Karpas-422 (cell line): ENCODE results near the gene CRK. TPM values are rescaled to one million over a fixed set of nuclear protein-coding genes. Genes with fewer than 3 reads are reported as not detected.
"Not testable (repeated sequence)": the region's sequence is repeated elsewhere in the genome, so short reads cannot be mapped to it uniquely, and the experiment has no call there.

Experiments
- DNase-seq: peaks from one replicate; pipeline ENCODE4 v3.0.0-alpha.2; 2015
- H2AFZ ChIP-seq: fragments of 200-600 bp; sonication (generic); 2 replicates; pipeline ENCODE4 v1.6.1; 2014; ENCODE audit warnings: antibody characterized with exemption, low read length, mixed read lengths
- H3K27ac ChIP-seq: fragments of 200-600 bp; sonication (generic); 2 replicates; pipeline ENCODE4 v1.5.1; 2014; ENCODE audit warnings: mild to moderate bottlenecking, low read length, moderate library complexity
- H3K27me3 ChIP-seq: fragments of 200-600 bp; sonication (generic); 2 replicates; pipeline ENCODE4 v1.6.1; 2014; ENCODE audit warnings: low read length, mixed read lengths
- H3K36me3 ChIP-seq: fragments of 200-600 bp; sonication (generic); 2 replicates; pipeline ENCODE4 v1.6.1; 2014; ENCODE audit warnings: low read length, mixed read lengths; ENCODE audit not compliant: insufficient read depth
- H3K4me1 ChIP-seq: fragments of 200-600 bp; sonication (generic); 2 replicates; pipeline ENCODE4 v1.6.1; 2014; ENCODE audit warnings: mild to moderate bottlenecking, low read length, mixed read lengths
- H3K4me2 ChIP-seq: fragments of 200-600 bp; sonication (generic); 2 replicates; pipeline ENCODE4 v1.6.1; 2014; ENCODE audit warnings: low read length, low read depth, mild to moderate bottlenecking; ENCODE audit not compliant: poor library complexity, severe bottlenecking
- H3K4me3 ChIP-seq: fragments of 200-600 bp; sonication (generic); 2 replicates; pipeline ENCODE4 v1.5.1; 2014; ENCODE audit warnings: mild to moderate bottlenecking, antibody characterized with exemption, low read length, mixed read lengths
- H3K79me2 ChIP-seq: fragments of 200-600 bp; sonication (generic); 2 replicates; pipeline ENCODE4 v1.6.1; 2014; ENCODE audit warnings: mild to moderate bottlenecking, low read length, mixed read lengths
- H3K9ac ChIP-seq: fragments of 200-600 bp; sonication (generic); 2 replicates; pipeline ENCODE4 v1.6.0; 2014; ENCODE audit warnings: low read length
- H3K9me2 ChIP-seq: fragments of 200-600 bp; sonication (generic), shearing (Covaris generic); replicated peaks from 2 replicates; pipeline ENCODE4 v1.6.0; 2014; ENCODE audit warnings: mild to moderate bottlenecking, low read length, moderate library complexity; ENCODE audit not compliant: insufficient read depth
- H3K9me3 ChIP-seq: fragments of 300-700, 200-600 bp; sonication (generic); 2 replicates; pipeline ENCODE4 v1.6.1; 2014; ENCODE audit warnings: low read length, mixed read lengths
- H4K20me1 ChIP-seq: fragments of 200-600 bp; sonication (generic); 2 replicates; pipeline ENCODE4 v1.6.1; 2014; ENCODE audit warnings: mild to moderate bottlenecking, antibody characterized with exemption, low read length, low read depth; ENCODE audit not compliant: insufficient read depth
- total RNA-seq: library from RNA; depleted of rRNA; stranded (reverse); fragments of >200 nt; shearing (Covaris generic); gene quantifications from 2 replicates; pipeline ENCODE4 v1.2.3, GENCODE V29; 2014; ENCODE audit warnings: low replicate concordance

The CRK gene
- total RNA-seq, 1 experiment from 2014 or later: 14.1 TPM

- DNase-seq: no peak
- H3K4me3 ChIP-seq: no peak overlapping the region
Measured at GRCh38 chr17:1464186-1464585, 8.2 kb upstream of the CRK start.

GRCh38 chr17:1462164-1463112 is 6.4 kb upstream of the CRK start:
- H3K4me1 ChIP-seq: peaks cover 14% of the 10 kb centered on the region
- no peaks in the 10 kb centered on the region for H4K20me1 ChIP-seq
- no peak for DNase-seq
- H3K36me3 ChIP-seq: no peaks in the 10 kb centered on the region
- no peaks in the 10 kb centered on the region for H3K9me2 ChIP-seq
- peak overlapping the region; percentile 45 for H3K4me2 ChIP-seq
- no peak overlapping the region for H2AFZ ChIP-seq
- peak overlapping the region; percentile 49; the same call in 1 of the 2 replicates for H3K27ac ChIP-seq
- no peaks in the 10 kb centered on the region for H3K9me3 ChIP-seq
- H3K27me3 ChIP-seq: no peaks in the 10 kb centered on the region
- peak overlapping the region; percentile 42 for H3K9ac ChIP-seq
- no peaks in the 10 kb centered on the region for H3K79me2 ChIP-seq
- H3K4me3 ChIP-seq: peak overlapping the region; percentile 39; the same call in 1 of the 2 replicates

More at GRCh38 chr17:1464186-1464585, 8.2 kb upstream of the CRK start:
- Histone ChIP-seq H3K4me2 (no peak overlapping the region), H2AFZ (no peak overlapping the region), H3K9me2 (no peaks in the 10 kb centered on the region), H3K79me2 (no peaks in the 10 kb centered on the region), H3K4me1 (peaks cover 14% of the 10 kb centered on the region), H3K36me3 (no peaks in the 10 kb centered on the region), H3K27me3 (no peaks in the 10 kb centered on the region), H3K27ac (no peak overlapping the region), H3K9ac (no peak overlapping the region), H4K20me1 (no peaks in the 10 kb centered on the region), H3K9me3 (no peaks in the 10 kb centered on the region)

- DNase-seq: no peak
- Histone ChIP-seq H3K9ac (no peak overlapping the region), H3K79me2 (no peaks in the 10 kb centered on the region), H3K4me1 (peaks cover 21% of the 10 kb centered on the region), H3K9me2 (no peaks in the 10 kb centered on the region), H3K4me2 (no peak overlapping the region), H2AFZ (no peak overlapping the region), H3K27ac (no peak overlapping the region), H4K20me1 (no peaks in the 10 kb centered on the region), H3K36me3 (no peaks in the 10 kb centered on the region), H3K4me3 (no peak overlapping the region), H3K27me3 (no peaks in the 10 kb centered on the region), H3K9me3 (no peaks in the 10 kb centered on the region)
Measured at GRCh38 chr17:1461198-1461944, 5.3 kb upstream of the CRK start.

DNA sequence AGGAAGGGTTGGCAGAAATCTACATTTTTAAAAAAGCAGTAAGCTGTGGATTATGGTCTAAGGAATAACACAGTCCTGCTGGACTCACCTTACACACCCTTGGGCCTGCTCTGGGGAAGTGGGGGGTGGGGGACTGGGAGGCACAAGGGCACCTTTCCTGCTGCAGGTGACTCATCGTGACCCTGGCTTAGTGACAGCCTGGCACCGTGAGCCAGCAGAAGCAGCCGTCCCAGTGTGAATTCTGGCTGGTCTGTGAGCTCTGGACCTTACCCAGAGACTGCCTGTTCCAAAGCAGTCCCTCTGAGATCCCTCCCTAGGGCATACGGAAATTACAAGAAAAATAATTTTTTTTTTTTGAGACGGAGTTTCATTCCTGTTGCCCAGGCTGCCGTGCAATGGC is 4.2 kb upstream of the CRK start:
- Histone ChIP-seq H3K4me1 (peaks cover 22% of the 10 kb centered on the region), H2AFZ (no peak overlapping the region), H3K79me2 (peaks cover 7% of the 10 kb centered on the region), H3K9me2 (no peaks in the 10 kb centered on the region), H3K27ac (no peak overlapping the region), H3K27me3 (no peaks in the 10 kb centered on the region), H3K9me3 (no peaks in the 10 kb centered on the region), H3K36me3 (no peaks in the 10 kb centered on the region), H3K4me3 (no peak overlapping the region), H3K4me2 (no peak overlapping the region), H4K20me1 (peaks cover 5% of the 10 kb centered on the region; the same call in 1 of the 2 replicates), H3K9ac (no peak overlapping the region)
- no peak for DNase-seq

DNA sequence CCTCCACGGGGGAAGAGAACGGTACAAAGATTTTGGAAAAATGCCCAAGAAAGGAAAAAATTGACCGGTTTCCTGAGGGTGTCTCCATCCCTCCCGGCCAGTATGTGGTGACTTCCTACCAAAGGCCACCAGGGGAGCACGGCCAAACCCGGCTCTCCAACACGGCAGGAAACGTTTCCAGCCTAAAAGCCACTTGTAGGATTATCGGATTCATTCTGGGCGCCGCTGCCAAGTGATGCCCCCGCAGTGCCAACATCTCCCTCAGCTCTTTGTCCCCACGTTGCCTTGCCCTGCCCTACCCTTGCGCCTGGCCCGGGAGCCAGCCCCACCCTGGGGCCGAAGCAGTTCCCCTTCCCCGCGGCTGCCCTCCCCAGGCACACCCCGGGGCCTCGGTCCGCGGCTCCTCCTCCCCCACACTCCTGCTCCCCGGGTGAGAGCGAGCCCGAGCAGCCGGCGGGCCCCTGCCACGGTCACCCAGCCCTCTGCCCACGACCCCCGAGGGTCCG is 688 bp downstream of the CRK start:
- H3K4me1 ChIP-seq: peaks cover 17% of the 10 kb centered on the region
- peaks cover 56% of the 10 kb centered on the region for H3K79me2 ChIP-seq
- H4K20me1 ChIP-seq: peaks cover 14% of the 10 kb centered on the region; the same call in 1 of the 2 replicates
- H3K9ac ChIP-seq: peak overlapping the region; percentile 99
- DNase-seq: peak; percentile 74
- peak overlapping the region; percentile 75 for H3K27ac ChIP-seq
- H2AFZ ChIP-seq: no peak overlapping the region; the same call in 1 of the 2 replicates
- H3K4me3 ChIP-seq: peak overlapping the region; percentile 98
- H3K4me2 ChIP-seq: peak overlapping the region; percentile 94
- H3K9me3 ChIP-seq: no peaks in the 10 kb centered on the region
- H3K9me2 ChIP-seq: no peaks in the 10 kb centered on the region
- no peaks in the 10 kb centered on the region for H3K27me3 ChIP-seq
- peaks cover 9% of the 10 kb centered on the region; the same call in 1 of the 2 replicates for H3K36me3 ChIP-seq

DNA sequence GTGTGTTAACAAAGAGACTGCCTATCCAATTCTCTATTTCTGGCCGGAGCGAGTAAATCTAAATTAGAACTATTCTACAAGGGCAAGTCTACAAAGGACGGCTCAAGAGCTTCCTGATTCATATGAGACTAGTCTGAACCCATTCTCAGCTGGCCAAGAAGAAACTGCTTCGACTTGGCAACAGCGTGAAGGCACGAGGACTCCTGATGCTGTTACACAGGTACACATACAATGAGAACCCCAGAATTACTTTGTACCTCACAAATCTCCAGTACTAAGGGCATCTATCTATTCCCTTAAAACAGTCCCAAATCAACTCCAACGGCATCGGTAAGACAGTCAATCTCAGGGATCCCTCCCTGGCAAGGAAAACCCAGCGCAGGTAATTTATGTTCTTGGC is 1.5 kb downstream of the CRK start:
- Histone ChIP-seq H3K4me3 (peak overlapping the region; percentile 98), H3K9me3 (no peaks in the 10 kb centered on the region), H2AFZ (no peak overlapping the region), H3K9me2 (no peaks in the 10 kb centered on the region), H4K20me1 (peaks cover 14% of the 10 kb centered on the region; the same call in 1 of the 2 replicates), H3K36me3 (peaks cover 9% of the 10 kb centered on the region; the same call in 1 of the 2 replicates), H3K4me2 (peak overlapping the region; percentile 94), H3K27ac (no peak overlapping the region), H3K79me2 (peaks cover 64% of the 10 kb centered on the region), H3K9ac (peak overlapping the region; percentile 99), H3K27me3 (no peaks in the 10 kb centered on the region), H3K4me1 (peaks cover 17% of the 10 kb centered on the region)
- peak; percentile 40 for DNase-seq

GRCh38 chr17:1453694-1454093 is 2.3 kb downstream of the CRK start:
- Histone ChIP-seq H4K20me1 (peaks cover 20% of the 10 kb centered on the region; the same call in 1 of the 2 replicates), H3K4me1 (peaks cover 17% of the 10 kb centered on the region), H3K79me2 (peaks cover 73% of the 10 kb centered on the region)
- not testable (repeated sequence) for H3K9me2 ChIP-seq, H3K9me3 ChIP-seq, DNase-seq, H3K4me3 ChIP-seq, H3K27ac ChIP-seq, H3K9ac ChIP-seq, H3K36me3 ChIP-seq, H3K4me2 ChIP-seq, H2AFZ ChIP-seq, H3K27me3 ChIP-seq

GRCh38 chr17:1452836-1453235 is 3.2 kb downstream of the CRK start:
- no peak overlapping the region for H3K4me3 ChIP-seq
- H3K27ac ChIP-seq: no peak overlapping the region
- H3K9me2 ChIP-seq: no peaks in the 10 kb centered on the region
- H3K79me2 ChIP-seq: peaks cover 81% of the 10 kb centered on the region
- H4K20me1 ChIP-seq: peaks cover 20% of the 10 kb centered on the region; the same call in 1 of the 2 replicates
- no peak overlapping the region for H2AFZ ChIP-seq
- H3K9me3 ChIP-seq: no peaks in the 10 kb centered on the region
- no peak overlapping the region for H3K9ac ChIP-seq
- H3K4me1 ChIP-seq: peaks cover 17% of the 10 kb centered on the region
- DNase-seq: no peak
- H3K36me3 ChIP-seq: peaks cover 9% of the 10 kb centered on the region; the same call in 1 of the 2 replicates
- H3K4me2 ChIP-seq: no peak overlapping the region
- H3K27me3 ChIP-seq: no peaks in the 10 kb centered on the region
